Suprapubic skin (tissue), 3 donors: ENCODE results near the gene PPP1R12B.
"Not testable (repeated sequence)": the region's sequence is repeated elsewhere in the genome, so short reads cannot be mapped to it uniquely, and the experiment has no call there.

ENCODE experiments used
- POLR2AphosphoS5 ChIP-seq, 3 donors: sonication (generic); formaldehyde crosslinking; IDR thresholded peaks; one replicate each; pipeline ENCODE4 v1.6.1; 2017; ENCODE audit warnings: antibody characterized with exemption in 3 of 3
- TF ChIP-seq, protein P1 (sequence below), 2 donors: fragments of 200-600 bp in 1 of 2; fragments of 450-650 bp in 1 of 2; sonication (generic) in 1 of 2; IDR thresholded peaks; one replicate each; pipeline ENCODE4 v1.5.1; 2016 to 2019; ENCODE audit warnings: antibody characterized with exemption in 2 of 2, mild to moderate bottlenecking in 1 of 2, moderate library complexity in 1 of 2

GRCh38 chr1:202480640-202481039, 132.1 kb downstream of the PPP1R12B start:
- TF ChIP-seq, protein P1, sequence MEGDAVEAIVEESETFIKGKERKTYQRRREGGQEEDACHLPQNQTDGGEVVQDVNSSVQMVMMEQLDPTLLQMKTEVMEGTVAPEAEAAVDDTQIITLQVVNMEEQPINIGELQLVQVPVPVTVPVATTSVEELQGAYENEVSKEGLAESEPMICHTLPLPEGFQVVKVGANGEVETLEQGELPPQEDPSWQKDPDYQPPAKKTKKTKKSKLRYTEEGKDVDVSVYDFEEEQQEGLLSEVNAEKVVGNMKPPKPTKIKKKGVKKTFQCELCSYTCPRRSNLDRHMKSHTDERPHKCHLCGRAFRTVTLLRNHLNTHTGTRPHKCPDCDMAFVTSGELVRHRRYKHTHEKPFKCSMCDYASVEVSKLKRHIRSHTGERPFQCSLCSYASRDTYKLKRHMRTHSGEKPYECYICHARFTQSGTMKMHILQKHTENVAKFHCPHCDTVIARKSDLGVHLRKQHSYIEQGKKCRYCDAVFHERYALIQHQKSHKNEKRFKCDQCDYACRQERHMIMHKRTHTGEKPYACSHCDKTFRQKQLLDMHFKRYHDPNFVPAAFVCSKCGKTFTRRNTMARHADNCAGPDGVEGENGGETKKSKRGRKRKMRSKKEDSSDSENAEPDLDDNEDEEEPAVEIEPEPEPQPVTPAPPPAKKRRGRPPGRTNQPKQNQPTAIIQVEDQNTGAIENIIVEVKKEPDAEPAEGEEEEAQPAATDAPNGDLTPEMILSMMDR (IDR thresholded peaks at IDR 0.05), result not testable (repeated sequence)
- TF ChIP-seq POLR2AphosphoS5 (IDR thresholded peaks at IDR 0.05), result not testable (repeated sequence)
